Subcutaneous adipose tissue (tissue), 4 donors: ENCODE measurements around the gene AFF4. TPM values are rescaled to one million over a fixed set of nuclear protein-coding genes. Genes with fewer than 3 reads are reported as not detected.

Experiments used
- total RNA-seq, 4 donors: library from RNA; depleted of rRNA; stranded (reverse); fragments of >200 nt; gene quantifications; one replicate each; pipeline ENCODE4 v1.1.0, GENCODE V29; 2016
- TF ChIP-seq, protein P1 (sequence below): fragments of 450-650 bp; IDR thresholded peaks from one replicate; pipeline ENCODE4 v1.5.1; 2016; ENCODE audit warnings: low read depth, mild to moderate bottlenecking, control low read depth, antibody characterized with exemption, moderate library complexity

Gene AFF4
- total RNA-seq, 4 donors from 2014 or later: 61.6 to 84.1 (median 67.1) TPM

DNA sequence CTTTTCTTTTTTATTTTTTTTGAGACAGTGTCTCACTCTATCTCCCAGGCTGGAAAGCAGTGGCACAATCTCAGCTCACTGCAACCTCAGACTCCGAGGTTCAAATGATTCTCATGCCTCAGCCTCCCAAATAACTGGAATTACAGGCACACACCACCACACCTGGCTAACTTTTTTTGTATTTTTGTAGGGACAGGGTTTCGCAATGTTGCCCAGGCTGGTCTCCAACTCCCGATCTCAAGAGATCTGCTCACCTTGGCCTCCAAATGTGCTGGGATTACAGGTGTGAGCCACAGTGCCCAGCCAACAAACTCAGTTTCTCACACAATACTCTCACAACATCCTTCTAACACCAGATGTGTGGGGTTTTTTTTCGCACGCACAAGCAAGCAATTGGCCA lies 22.1 kb downstream of the AFF4 start:
- TF ChIP-seq, protein P1, sequence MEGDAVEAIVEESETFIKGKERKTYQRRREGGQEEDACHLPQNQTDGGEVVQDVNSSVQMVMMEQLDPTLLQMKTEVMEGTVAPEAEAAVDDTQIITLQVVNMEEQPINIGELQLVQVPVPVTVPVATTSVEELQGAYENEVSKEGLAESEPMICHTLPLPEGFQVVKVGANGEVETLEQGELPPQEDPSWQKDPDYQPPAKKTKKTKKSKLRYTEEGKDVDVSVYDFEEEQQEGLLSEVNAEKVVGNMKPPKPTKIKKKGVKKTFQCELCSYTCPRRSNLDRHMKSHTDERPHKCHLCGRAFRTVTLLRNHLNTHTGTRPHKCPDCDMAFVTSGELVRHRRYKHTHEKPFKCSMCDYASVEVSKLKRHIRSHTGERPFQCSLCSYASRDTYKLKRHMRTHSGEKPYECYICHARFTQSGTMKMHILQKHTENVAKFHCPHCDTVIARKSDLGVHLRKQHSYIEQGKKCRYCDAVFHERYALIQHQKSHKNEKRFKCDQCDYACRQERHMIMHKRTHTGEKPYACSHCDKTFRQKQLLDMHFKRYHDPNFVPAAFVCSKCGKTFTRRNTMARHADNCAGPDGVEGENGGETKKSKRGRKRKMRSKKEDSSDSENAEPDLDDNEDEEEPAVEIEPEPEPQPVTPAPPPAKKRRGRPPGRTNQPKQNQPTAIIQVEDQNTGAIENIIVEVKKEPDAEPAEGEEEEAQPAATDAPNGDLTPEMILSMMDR: no peak

DNA sequence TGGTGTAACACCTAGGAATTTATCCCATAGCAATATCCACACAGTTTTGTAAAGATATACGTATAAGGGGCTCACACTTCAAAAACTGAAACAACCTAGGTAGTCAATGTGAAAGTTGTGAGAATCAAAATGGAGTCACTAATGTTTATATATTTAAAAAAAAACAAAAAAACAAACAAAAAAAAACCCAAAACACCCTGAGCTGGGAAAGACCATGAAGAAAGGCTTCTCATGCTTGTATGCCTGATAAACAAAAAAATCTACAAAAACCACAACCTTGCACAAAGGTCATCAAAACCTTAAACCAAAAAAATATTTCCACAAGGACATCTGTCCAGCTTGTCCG lies 35.4 kb downstream of the AFF4 start:
- TF ChIP-seq, protein P1: no peak

DNA sequence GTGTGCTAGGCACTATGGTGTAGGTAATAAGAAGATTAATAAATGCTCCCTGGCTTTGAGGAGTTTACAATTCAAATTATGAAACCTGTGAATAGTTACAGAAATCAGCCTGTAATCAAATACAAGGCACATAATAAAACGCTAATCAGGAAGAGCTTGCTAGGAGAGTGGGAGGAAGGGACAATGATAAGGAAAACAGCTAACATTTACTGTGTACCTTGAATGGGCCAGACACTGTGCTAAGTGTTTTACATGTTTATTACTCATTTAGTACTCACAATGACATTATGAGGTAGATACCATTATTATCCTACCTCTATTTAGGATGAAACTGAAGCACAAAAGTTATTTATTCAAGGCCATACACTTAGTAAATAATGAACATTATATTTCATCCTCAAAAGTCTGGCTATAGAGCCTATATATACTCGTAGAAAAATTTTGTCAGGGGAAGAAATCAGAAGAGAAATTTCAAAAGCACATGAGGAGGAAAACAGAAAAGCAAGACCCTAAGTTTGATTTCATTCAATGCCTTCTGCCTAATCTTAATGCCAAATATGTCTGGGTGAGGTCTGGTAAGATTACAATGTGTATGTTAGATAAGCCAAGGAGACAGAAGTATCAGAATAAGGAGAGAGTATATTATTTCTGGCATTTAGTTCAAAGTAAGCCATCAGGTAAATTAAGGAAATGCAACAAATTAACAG lies 35.9 kb downstream of the AFF4 start:
- TF ChIP-seq, protein P1: no peak

DNA sequence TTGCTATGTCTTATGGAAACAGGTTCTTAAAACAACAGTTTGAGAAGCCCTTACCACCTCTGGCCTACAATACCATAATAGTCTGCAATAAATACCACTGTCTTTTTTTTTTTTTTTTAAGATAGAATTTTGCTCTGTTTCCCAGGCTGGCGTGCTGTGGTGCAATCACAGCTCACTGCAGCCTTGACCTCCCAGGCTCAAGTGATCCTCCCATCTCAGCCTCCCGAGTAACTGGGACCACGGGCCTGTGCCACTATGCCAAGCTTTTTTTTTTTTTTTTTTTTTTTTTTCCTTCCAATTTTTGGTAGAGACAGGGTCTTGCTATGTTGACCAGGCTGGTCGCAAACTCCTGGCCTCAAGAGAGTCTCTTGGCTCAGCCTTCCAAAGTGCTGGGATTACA lies 37.0 kb downstream of the AFF4 start:
- TF ChIP-seq, protein P1: no peak

DNA sequence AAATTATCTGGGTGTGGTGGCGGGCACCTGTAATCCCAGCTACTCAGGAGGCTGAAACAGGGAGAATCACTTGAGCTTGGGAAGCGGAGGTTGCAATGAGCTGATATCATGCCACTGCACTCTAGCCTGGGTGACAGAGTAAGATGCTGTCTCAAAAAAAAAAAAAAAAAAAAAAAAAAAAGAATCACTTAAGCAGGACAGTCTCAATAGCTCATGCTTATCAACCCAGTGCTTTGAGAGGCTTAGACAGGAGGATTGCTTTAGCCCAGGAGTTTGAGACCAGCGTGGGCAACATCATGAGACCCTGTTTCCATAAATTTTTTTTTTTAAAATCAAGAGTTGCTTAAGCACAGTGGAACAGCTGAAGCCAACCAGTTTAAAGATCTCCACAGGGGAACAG lies 47.3 kb downstream of the AFF4 start:
- TF ChIP-seq, protein P1: no peak

DNA sequence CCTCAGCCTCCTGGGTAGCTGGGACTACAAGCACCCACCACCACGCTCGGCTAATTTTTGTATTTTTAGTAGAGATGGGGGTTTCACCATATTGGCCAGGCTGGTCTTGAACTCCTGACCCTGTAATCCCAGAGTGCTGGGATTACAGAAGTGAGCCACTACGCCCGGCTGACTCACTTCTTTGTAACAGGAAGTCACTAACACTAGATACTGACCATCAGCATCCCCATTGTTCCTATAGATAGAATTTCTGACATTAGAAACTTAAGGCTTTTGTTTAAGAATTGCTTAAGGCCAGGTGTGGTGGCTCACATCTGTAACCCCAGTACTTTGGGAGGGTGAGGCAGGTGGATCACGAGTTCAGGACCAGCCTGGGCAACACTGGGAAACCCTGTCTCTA lies 47.8 kb downstream of the AFF4 start:
- TF ChIP-seq, protein P1: no peak

DNA sequence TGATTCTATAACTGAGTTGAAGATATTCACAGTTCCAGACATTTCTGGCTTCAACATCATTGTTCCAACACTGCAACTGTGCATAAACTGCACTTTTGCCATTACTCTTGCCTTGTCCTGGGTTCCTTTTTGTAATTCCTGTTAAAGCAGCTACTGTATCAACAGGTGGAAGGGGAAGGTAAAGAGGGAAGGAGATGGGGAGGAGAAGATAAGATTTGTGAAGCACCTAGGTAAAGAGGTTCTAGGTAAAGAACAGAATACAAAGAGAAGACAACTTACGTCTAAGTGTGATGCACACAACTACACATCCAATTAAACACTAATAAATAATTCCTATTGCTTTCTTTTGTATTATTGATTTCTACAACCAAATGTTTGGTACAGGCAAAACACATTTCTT lies 53.7 kb downstream of the AFF4 start:
- TF ChIP-seq, protein P1: no peak
